Transverse colon (tissue), 4 donors: ENCODE measurements around the gene DDIT3. TPM values are rescaled to one million over a fixed set of nuclear protein-coding genes. Genes with fewer than 3 reads are reported as not detected.

Experiments used
- DNase-seq: peaks from one replicate; pipeline ENCODE4 v3.0.0-alpha.2; 2019
- H3K27ac ChIP-seq, 4 donors: fragments of 200-600 bp; sonication (generic); 2 replicates each; pipeline ENCODE4 v1.5.1; 2016 to 2018; ENCODE audit warnings: inconsistent platforms in 4 of 4
- H3K27me3 ChIP-seq: fragments of 200-600 bp; sonication (generic); 2 replicates; pipeline ENCODE4 v1.5.1; 2017; ENCODE audit warnings: inconsistent platforms
- H3K36me3 ChIP-seq, 4 donors: fragments of 200-600 bp; sonication (generic); 2 replicates each; pipeline ENCODE4 v1.5.1; 2017 to 2019; ENCODE audit warnings: inconsistent platforms in 4 of 4
- H3K4me1 ChIP-seq, 4 donors: fragments of 200-600 bp; sonication (generic); 2 replicates each; pipeline ENCODE4 v1.5.1; 2017 to 2020; ENCODE audit warnings: inconsistent platforms in 4 of 4
- H3K4me3 ChIP-seq, 4 donors: fragments of 200-600 bp; sonication (generic); 1 replicate in 1 of 4; 2 replicates in 3 of 4; pipeline versions ENCODE4 v1.5.1 to v1.6.1; 2017 to 2019; ENCODE audit warnings: inconsistent platforms in 4 of 4
- H3K9me3 ChIP-seq, 2 donors: fragments of 200-600 bp; sonication (generic); 2 replicates each; pipeline ENCODE4 v1.5.1; 2017 to 2019; ENCODE audit warnings: inconsistent platforms in 2 of 2
- CTCF ChIP-seq, 5 experiments: fragments of 200-600 bp in 3 of 5; fragments of 450-650 bp in 2 of 5; sonication (generic) in 3 of 5; IDR thresholded peaks; 1 replicate in 2 of 5; 2 replicates in 3 of 5; pipeline ENCODE4 v1.5.1; 2016 to 2017; ENCODE audit warnings: antibody characterized with exemption in 5 of 5, inconsistent platforms in 3 of 5, mild to moderate bottlenecking in 2 of 5, moderate library complexity in 1 of 5
- EP300 ChIP-seq: sonication (generic); formaldehyde crosslinking; IDR thresholded peaks from one replicate; pipeline ENCODE4 v1.6.1; 2017; ENCODE audit warnings: antibody characterized with exemption, low read depth
- POLR2A ChIP-seq: fragments of 450-650 bp; IDR thresholded peaks from one replicate; pipeline ENCODE4 v1.6.1; 2016; ENCODE audit warnings: antibody characterized with exemption, mild to moderate bottlenecking, moderate library complexity
- POLR2AphosphoS5 ChIP-seq, 3 donors: sonication (generic); formaldehyde crosslinking; IDR thresholded peaks; one replicate each; pipeline ENCODE4 v1.6.1; 2016; ENCODE audit warnings: antibody characterized with exemption in 3 of 3
- WGBS, 2 donors: methylation state at CpG; one replicate each; pipeline ENCODE4 v1.1.5; 2018; ENCODE audit warnings: low coverage in 1 of 2; 5-methylcytosine and 5-hydroxymethylcytosine counted together
- in situ Hi-C, 4 donors: fragments of 200-750 bp; cut with MboI; loops; one replicate each; pipeline versions ENCODE4 v1.15.0 to v1.15.1; 2017; ENCODE audit warnings: low sequenced_read_pairs in 3 of 4, low pct_ligation_motif_present in 1 of 4, low pct_unique_long_range_greater_than_20kb in 1 of 4
- intact Hi-C: fragments of 100-400 bp; cut with DNase I; formaldehyde crosslinking; loops from one replicate; pipeline ENCODE4 v1.15.1; 2023; ENCODE audit warnings: low total_unique reads
- total RNA-seq, 4 donors: library from RNA; depleted of rRNA; stranded (reverse); fragments of >200 nt; gene quantifications; one replicate each; pipeline ENCODE4 v1.1.0, GENCODE V29; 2016

DDIT3 gene
- total RNA-seq, 4 donors from 2014 or later: 27.6 to 338 (median 67.6) TPM

- Histone ChIP-seq H3K9me3 (no peaks in the 10 kb centered on the region), H3K27ac (peak overlapping the region; percentile 60 to 69 (median 62)), H3K4me3 (no peak overlapping the region), H3K27me3 (no peaks in the 10 kb centered on the region), H3K36me3 (no peaks in the 10 kb centered on the region), H3K4me1 (peaks cover 10 to 50% (median 30%) of the 10 kb centered on the region in 4 donors)
- TF ChIP-seq EP300: no peak
- TF ChIP-seq POLR2AphosphoS5 (IDR thresholded peaks at IDR 0.05): no peak
- no peak for TF ChIP-seq POLR2A
- intact Hi-C loops (no loop called here), in situ Hi-C loops (no loop called here)
- WGBS, 2 donors: 29 to 35% methylated on average over 2 of the region's 2 CpGs
- DNase-seq: no peak
Observed at GRCh38 chr12:57541001-57541400, 20.7 kb upstream of the DDIT3 start.

GRCh38 chr12:57539134-57539768, 18.9 kb upstream of the DDIT3 start:
- in situ Hi-C loops: no loop called here
- no peak for TF ChIP-seq POLR2AphosphoS5 (IDR thresholded peaks at IDR 0.05)
- no peak for TF ChIP-seq POLR2A
- TF ChIP-seq CTCF (IDR thresholded peaks at IDR 0.05): no peak
- no peak for TF ChIP-seq EP300
- Histone ChIP-seq H3K9me3 (no peaks in the 10 kb centered on the region), H3K36me3 (peaks cover 0 to 7% (median 3%) of the 10 kb centered on the region in 4 donors), H3K27ac (no peak overlapping the region), H3K4me1 (peaks cover 5 to 42% (median 22%) of the 10 kb centered on the region in 4 donors), H3K4me3 (no peak overlapping the region), H3K27me3 (no peaks in the 10 kb centered on the region)
- intact Hi-C loops: no loop called here
- 20 to 83% methylated on average over 1 to 5 of the region's 5 CpGs for WGBS, 2 donors
- DNase-seq: no peak

- Histone ChIP-seq H3K4me3 (no peak overlapping the region), H3K36me3 (peaks cover 0 to 31% (median 13%) of the 10 kb centered on the region in 4 donors), H3K27ac (peak overlapping the region in 3 of 4 donors; percentile 14 to 57 (median 28)), H3K9me3 (no peaks in the 10 kb centered on the region), H3K27me3 (no peaks in the 10 kb centered on the region), H3K4me1 (peaks cover 5 to 25% (median 14%) of the 10 kb centered on the region in 4 donors)
- intact Hi-C loops (no loop called here), in situ Hi-C loops (no loop called here)
- TF ChIP-seq POLR2AphosphoS5 (IDR thresholded peaks at IDR 0.05) (no peak), CTCF (IDR thresholded peaks at IDR 0.05) (no peak), EP300 (no peak), POLR2A (no peak)
- whole genome bisulfite sequencing, 2 donors: 95% methylated on average over 1 of the region's 1 CpG; no CpG with 5 or more reads in 1 of the 2 donors
- no peak for DNase-seq
Observed at GRCh38 chr12:57536597-57536942, 16.3 kb upstream of the DDIT3 start.

- peaks cover under 1 to 19% (median 10%) of the 10 kb centered on the region in 4 donors for H3K4me1 ChIP-seq
- DNase-seq: peak; percentile 38
- TF ChIP-seq CTCF (IDR thresholded peaks at IDR 0.05) (no peak), POLR2AphosphoS5 (IDR thresholded peaks at IDR 0.05) (no peak), POLR2A (no peak), EP300 (no peak)
- in situ Hi-C loops: no loop called here
- WGBS, 2 donors: 59 to 71% methylated on average over 3 to 6 of the region's 6 CpGs
- peak overlapping the region; percentile 39 to 57 (median 50) for H3K27ac ChIP-seq
- no peaks in the 10 kb centered on the region for H3K9me3 ChIP-seq
- no peak overlapping the region for H3K4me3 ChIP-seq
- no peaks in the 10 kb centered on the region for H3K27me3 ChIP-seq
- H3K36me3 ChIP-seq: peaks cover 0 to 37% (median 16%) of the 10 kb centered on the region in 4 donors
- intact Hi-C loops: no loop called here
Observed at GRCh38 chr12:57535764-57536596, 15.7 kb upstream of the DDIT3 start.
